Kidney (tissue), 14 donors: ENCODE data around the gene SPEM2. TPM values are rescaled to one million over a fixed set of nuclear protein-coding genes. Genes with fewer than 3 reads are reported as not detected.

ENCODE experiments used
- DNase-seq, 5 donors: peaks; one replicate each; pipeline ENCODE4 v3.0.0-alpha.2; 2013 to 2020
- FAIRE-seq: peaks from 2 replicates; lab custom pipeline; 2012; peaks lifted over from hg19 to GRCh38; lab: Jason Lieb, UNC
- H3K27ac ChIP-seq, 2 donors: one replicate each; pipeline ENCODE4 v1.7.0; 2013; ENCODE audit warnings: low read depth in 2 of 2, low read length in 2 of 2, inconsistent platforms in 1 of 2
- H3K27me3 ChIP-seq: one replicate; pipeline ENCODE4 v1.7.1; 2013; ENCODE audit warnings: low read length, inconsistent platforms; ENCODE audit not compliant: control insufficient read depth, insufficient read depth
- H3K36me3 ChIP-seq, 3 donors: one replicate each; pipeline versions ENCODE4 v1.7.0 to v1.7.1; 2013; ENCODE audit warnings: low read length in 3 of 3, control low read depth in 1 of 3, inconsistent platforms in 1 of 3; ENCODE audit not compliant: insufficient read depth in 3 of 3, control insufficient read depth in 2 of 3
- H3K4me1 ChIP-seq, 3 donors: one replicate each; pipeline versions ENCODE4 v1.7.0 to v1.7.1; 2013; ENCODE audit warnings: low read length in 3 of 3, inconsistent platforms in 1 of 3, low read depth in 1 of 3; ENCODE audit not compliant: control insufficient read depth in 2 of 3, insufficient read depth in 2 of 3
- H3K4me3 ChIP-seq, 3 donors: one replicate each; pipeline versions ENCODE4 v1.7.0 to v1.8.1; 2013; ENCODE audit warnings: low read length in 3 of 3, control low read depth in 1 of 3, inconsistent platforms in 1 of 3
- H3K9ac ChIP-seq, 3 donors: one replicate each; pipeline versions ENCODE4 v1.7.0 to v1.7.1; 2013; ENCODE audit warnings: low read length in 3 of 3, control low read depth in 1 of 3, inconsistent platforms in 1 of 3
- H3K9me3 ChIP-seq, 3 donors: one replicate each; pipeline versions ENCODE4 v1.7.0 to v1.7.1; 2013; ENCODE audit warnings: low read length in 3 of 3, control low read depth in 1 of 3, inconsistent platforms in 1 of 3; ENCODE audit not compliant: control insufficient read depth in 2 of 3, insufficient read depth in 1 of 3
- intact Hi-C: fragments of 100-400 bp; cut with DNase I; formaldehyde crosslinking; loops from one replicate; pipeline ENCODE4 v1.11.1; 2022
- polyA plus RNA-seq: library from polyadenylated mRNA; stranded (reverse); fragments of 350-450 nt; fragmentation: Illumina TruSeq; extraction: RNeasy Lipid Tissue Mini Kit (QIAGEN cat#74804); gene quantifications from one replicate; pipeline ENCODE4 v1.2.3, GENCODE V29; 2014; ENCODE audit warnings: low read depth, low replicate concordance; ENCODE audit not compliant: insufficient read depth
- total RNA-seq: library from RNA; stranded (reverse); fragmentation: NEBNext Ultra II Directional; extraction: Animal tissue kit (Norgen Biotek cat#: 25700); gene quantifications from one replicate; pipeline ENCODE4 v1.2.1, GENCODE V29; 2021
- TF ChIP-seq, protein P1 (sequence below): IDR thresholded peaks from 3 replicates; pipeline ENCODE4 v1.5.1; 2012; ENCODE audit warnings: mild to moderate bottlenecking, moderate library complexity, borderline replicate concordance; ENCODE audit not compliant: insufficient read depth; ENCODE audit errors: extremely low read depth
- donor health status: control.
- donor health status: control.
- donor health status: control.
- donor health status: control.
- donor health status: control.
- donor health status: DM: yes; HTN: yes; CAD: no.
- donor health status: Normal renal cell carcinoma (clear cell type).

SPEM2 gene
- total and polyA plus RNA-seq, 2 donors from 2014 or later: not detected

DNA sequence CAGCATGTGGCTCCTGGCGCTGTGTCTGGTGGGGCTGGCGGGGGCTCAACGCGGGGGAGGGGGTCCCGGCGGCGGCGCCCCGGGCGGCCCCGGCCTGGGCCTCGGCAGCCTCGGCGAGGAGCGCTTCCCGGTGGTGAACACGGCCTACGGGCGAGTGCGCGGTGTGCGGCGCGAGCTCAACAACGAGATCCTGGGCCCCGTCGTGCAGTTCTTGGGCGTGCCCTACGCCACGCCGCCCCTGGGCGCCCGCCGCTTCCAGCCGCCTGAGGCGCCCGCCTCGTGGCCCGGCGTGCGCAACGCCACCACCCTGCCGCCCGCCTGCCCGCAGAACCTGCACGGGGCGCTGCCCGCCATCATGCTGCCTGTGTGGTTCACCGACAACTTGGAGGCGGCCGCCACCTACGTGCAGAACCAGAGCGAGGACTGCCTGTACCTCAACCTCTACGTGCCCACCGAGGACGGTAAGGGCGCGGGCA, 17.1 kb upstream of the SPEM2 start:
- TF ChIP-seq, protein P1, sequence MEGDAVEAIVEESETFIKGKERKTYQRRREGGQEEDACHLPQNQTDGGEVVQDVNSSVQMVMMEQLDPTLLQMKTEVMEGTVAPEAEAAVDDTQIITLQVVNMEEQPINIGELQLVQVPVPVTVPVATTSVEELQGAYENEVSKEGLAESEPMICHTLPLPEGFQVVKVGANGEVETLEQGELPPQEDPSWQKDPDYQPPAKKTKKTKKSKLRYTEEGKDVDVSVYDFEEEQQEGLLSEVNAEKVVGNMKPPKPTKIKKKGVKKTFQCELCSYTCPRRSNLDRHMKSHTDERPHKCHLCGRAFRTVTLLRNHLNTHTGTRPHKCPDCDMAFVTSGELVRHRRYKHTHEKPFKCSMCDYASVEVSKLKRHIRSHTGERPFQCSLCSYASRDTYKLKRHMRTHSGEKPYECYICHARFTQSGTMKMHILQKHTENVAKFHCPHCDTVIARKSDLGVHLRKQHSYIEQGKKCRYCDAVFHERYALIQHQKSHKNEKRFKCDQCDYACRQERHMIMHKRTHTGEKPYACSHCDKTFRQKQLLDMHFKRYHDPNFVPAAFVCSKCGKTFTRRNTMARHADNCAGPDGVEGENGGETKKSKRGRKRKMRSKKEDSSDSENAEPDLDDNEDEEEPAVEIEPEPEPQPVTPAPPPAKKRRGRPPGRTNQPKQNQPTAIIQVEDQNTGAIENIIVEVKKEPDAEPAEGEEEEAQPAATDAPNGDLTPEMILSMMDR: no peak
- DNase-seq (peak in 1 of 5 donors; percentile 53), FAIRE-seq (no peak)
- Histone ChIP-seq H3K9ac (no peak overlapping the region), H3K36me3 (no peaks in the 10 kb centered on the region), H3K27me3 (no peaks in the 10 kb centered on the region), H3K4me1 (no peaks in the 10 kb centered on the region), H3K9me3 (no peaks in the 10 kb centered on the region), H3K4me3 (no peak overlapping the region), H3K27ac (no peak overlapping the region)
- intact Hi-C loops: no loop called here

DNA sequence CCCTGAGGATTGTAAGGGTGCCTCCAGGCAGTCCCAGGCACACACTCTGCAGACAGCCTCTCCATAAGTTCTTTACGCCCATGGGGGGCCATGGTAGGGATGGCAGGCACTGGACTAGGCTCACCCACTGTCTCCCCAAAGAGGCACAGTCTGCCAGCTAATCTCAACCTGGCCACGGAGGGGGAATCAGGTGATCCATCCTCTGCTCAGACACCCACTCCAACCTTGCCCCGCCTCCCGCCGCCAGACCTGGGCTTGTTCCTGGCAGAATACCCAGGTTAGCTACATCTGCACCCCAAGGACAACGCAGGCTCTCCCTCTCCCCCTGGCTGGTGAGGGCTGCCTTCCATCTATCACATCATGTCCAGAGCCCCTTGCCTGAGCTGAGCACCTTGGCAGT, 16.6 kb upstream of the SPEM2 start:
- FAIRE-seq (no peak), DNase-seq (no peak)
- intact Hi-C loops: no loop called here
- Histone ChIP-seq H3K27me3 (no peaks in the 10 kb centered on the region), H3K27ac (no peak overlapping the region), H3K36me3 (no peaks in the 10 kb centered on the region), H3K4me1 (no peaks in the 10 kb centered on the region), H3K9me3 (no peaks in the 10 kb centered on the region), H3K9ac (no peak overlapping the region), H3K4me3 (no peak overlapping the region)
- TF ChIP-seq, protein P1: no peak

DNA sequence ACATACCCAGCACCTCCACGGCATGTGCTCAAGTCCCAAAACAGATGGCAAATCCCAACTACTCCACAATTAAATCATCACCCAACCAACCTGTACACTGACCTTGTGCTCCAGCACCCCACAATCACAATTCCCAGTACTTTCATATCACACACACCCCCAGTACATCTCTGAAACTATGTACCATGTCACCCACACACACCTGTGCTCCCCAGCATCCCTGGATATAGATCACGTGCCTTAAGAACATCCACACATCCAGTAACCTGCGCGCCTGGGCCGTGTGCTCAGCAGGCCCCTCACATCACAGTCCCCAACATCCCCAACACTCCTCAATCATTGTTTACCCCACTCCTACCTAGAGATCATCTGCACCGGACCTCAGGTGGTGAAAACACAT, 15.7 kb upstream of the SPEM2 start:
- Histone ChIP-seq H3K4me1 (no peaks in the 10 kb centered on the region), H3K27ac (no peak overlapping the region), H3K9ac (no peak overlapping the region), H3K36me3 (no peaks in the 10 kb centered on the region), H3K27me3 (no peaks in the 10 kb centered on the region), H3K9me3 (no peaks in the 10 kb centered on the region), H3K4me3 (no peak overlapping the region)
- FAIRE-seq (no peak), DNase-seq (no peak)
- intact Hi-C loops: no loop called here
- TF ChIP-seq, protein P1: no peak
